NCI-H128 (cell line): ENCODE data around the gene TCF25.

Experiments used
- DNase-seq: peaks from one replicate; lab custom pipeline; 2025; ENCODE audit not compliant: unreplicated experiment; lab: John Stamatoyannopoulos, UW

TCF25 gene

DNA sequence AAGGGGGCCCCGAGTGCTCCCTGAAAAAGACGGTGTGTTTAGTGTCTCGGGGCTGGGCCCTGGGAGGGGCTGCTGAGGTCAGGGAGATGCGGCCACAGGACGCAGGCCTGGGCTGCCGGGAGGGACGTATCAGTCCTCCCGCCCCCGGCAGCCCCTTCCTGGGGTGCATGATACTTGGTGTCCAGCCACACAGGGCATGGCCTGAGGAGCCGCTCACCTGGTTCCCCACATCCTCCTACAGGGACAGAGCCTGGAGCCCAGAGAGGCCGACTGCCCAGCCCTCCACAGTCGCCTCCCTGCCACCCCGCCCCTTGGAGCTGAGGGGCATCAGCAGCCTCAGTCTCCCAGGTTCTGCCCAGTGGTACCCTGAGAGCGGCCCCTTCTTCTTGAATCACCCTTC, 63.1 kb downstream of the TCF25 start:
- no peak for DNase-seq

DNA sequence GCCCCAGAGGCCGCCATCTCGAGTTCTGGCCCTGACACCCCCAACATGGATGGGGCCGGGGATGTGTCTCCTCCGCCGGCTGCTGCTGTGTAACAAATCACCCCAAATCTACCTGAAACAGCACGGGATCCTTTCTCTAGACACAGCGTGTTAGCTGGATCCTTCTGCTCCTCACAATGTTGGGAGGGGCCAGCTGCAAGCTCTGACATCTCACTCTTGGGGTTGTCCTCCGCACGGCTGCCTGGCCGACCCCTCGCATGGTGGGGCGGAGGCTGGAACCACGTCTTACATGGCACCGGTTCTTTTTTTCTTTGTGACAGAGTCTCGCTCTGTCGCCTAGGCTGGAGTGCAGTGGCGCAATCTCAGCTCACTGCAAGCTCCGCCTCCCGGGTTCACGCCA, 63.6 kb downstream of the TCF25 start:
- no peak for DNase-seq

DNA sequence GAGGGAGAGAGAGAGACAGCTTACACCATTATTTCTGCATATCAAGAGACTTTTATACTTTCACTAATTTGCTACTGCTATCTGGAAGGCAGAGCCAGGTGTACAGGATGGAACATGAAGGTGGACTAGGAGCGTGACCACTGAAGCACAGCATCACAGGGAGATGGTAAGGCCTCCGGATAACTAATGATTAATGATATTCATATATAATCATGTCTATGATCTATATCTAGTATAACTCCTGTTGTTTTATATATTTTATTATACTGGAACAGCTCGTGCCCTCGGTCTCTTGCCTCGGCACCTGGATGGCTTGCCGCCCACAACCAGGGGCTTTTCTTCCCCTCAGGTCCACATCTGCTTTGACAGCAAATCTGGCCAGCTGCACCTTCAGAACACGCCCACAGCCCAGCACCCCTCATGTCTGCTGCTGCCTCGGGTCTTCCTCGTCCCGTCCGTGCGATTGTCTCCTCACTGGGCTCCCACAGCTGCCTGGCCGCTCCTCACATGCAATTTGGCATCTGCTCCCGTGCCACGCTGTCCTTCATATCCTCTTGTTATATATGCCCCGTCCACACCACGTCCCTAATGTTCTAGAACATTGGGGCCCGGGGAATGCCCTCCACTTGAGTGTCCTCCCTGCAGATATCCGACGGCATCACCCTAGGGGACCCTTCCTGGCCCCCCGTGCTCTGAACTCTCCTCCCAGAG, 64.9 kb downstream of the TCF25 start:
- DNase-seq: no peak

DNA sequence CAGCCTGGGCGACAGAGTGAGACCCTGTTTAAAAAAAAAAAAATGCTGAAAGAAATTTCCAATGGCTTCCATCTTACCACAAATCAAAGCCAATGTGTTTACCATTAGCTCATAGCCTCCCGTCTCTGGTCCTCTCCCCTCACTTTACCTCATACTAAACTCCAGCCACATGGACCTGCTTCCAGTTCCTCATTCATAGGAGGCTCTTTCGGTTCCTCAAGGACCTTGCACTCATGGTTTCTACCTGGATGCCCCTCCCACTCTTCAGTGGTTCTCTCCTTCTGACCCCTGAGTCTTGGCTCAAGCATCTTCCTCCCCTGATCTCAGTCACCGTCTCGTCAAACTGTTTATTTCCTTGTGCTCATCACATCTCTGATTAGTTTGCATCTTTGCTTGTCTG, 71.4 kb downstream of the TCF25 start:
- DNase-seq: no peak

DNA sequence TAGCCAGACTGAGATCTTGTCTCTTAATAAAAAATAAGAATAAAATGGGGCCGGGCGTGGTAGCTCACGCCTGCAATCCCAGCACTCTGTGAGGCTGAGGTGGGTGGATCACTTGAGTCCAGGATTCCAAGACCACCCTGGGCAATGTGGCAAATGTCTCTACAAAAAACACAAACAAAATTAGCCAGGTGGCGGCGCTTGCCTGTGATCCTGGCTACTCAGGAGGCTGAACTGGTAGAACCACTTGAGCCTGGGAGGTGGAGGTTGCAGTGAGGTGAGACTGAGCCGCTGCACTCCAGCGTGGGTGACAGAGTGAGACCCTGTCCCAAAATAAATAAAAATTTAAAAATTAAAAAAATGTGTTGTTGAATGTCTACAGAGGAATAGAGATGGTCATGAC, 72.3 kb downstream of the TCF25 start:
- DNase-seq: no peak

DNA sequence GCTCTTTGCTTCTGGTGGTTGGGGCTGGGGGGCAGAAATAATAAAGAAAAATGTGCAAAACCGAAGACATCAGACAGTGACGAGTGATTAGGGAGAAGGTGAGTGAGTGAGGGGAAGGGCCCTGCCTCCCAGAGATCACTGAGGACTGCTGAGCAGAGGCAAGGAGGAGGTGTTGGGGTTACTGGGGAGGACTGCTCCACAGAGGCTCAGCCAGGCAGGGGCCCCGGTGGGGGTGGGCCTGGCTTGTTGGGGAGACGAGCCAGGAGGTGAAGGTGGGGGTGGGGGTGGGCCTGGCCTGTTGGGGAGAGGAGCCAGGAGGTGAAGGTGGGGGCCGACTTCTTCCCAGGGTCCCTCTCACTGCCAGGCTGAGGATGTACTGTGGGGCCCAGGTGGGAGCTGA, 73.1 kb downstream of the TCF25 start:
- DNase-seq: no peak

DNA sequence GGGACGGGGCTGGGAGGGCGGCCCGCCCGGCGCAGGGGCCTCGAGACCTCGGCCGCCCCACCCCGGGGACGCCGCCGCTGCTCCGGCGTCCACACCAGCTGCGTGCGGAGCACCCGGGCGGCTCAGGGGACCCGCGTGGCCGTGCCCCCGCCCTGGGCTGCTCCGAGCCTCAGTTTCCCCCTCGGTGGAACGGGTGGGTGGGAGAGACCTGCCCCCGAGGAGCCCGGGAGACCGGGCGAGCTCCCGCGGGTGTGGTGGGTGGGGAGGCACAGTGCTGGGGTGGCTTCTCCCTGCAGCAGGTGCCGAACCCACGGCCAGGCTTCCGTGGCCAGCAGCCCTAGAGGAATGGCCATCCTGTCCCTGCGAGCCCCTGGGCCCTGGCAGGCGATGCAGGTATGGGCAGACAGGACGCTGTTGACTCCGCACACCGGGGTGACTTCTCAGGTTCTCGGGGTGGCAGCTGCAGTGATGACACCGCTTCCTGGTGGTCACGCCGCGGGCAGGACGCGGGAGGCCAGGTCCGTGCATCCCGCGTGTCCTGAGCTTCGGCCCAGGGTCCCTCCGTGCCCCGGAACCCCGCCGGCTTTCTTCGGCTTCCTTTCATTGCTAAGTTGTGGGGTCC, 75.8 kb downstream of the TCF25 start:
- no peak for DNase-seq

DNA sequence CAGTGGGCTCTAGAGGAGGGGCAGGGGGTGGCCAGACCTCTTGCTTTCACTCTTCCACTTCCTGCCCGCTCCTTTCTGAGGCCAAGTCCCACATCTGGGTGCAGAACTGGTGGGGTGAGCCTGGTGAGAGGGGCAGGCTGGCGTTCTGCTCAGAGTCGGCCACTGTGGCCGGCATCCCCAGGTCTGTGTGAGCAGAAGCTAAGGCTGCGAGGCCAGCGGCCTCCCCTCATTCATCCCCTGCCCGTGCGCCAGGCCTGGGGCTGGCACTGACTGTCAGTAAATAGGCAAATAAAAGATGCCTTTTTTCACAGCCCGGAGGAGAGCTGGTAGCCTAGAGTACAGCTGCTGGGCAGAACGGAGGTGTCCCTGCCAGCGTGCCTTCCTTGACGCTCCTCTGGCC, 76.4 kb downstream of the TCF25 start:
- no peak for DNase-seq

DNA sequence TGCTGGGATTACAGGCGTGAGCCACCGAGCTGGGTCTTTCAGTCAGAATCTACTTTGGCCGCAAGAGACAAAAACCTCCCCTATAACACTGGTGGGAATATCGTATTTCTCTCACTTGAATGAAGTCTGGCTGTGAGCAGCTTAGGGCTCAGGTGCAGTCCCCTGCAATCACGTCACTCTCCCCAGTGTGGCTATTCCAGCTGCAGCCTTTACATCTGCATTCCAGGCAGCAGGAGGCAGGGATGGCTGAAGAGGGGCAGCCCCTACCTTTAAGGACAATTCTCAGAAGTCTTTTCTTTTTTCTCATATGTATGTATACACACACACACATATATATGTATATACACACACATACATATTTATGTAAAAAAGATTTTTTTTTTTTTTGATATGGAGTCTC, 78.1 kb downstream of the TCF25 start:
- no peak for DNase-seq

DNA sequence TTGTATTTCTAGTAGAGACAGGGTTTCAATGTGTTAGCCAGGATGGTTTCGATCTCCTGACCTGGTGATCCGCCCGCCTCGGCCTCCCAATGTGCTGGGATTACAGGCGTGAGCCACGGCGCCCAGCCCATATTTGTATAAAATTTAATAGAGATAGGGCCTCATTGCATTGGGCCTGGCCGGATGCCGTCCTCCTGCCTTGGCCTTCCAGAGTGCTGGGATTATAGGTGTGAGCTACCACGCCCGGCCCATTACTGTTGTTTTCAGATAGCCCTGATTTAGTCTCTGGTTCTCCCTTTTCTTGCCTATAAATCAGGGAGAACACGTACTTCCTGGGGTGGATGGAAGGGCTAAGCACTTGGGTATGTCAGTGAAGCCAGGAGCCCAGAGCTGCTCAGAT, 78.7 kb downstream of the TCF25 start:
- no peak for DNase-seq

DNA sequence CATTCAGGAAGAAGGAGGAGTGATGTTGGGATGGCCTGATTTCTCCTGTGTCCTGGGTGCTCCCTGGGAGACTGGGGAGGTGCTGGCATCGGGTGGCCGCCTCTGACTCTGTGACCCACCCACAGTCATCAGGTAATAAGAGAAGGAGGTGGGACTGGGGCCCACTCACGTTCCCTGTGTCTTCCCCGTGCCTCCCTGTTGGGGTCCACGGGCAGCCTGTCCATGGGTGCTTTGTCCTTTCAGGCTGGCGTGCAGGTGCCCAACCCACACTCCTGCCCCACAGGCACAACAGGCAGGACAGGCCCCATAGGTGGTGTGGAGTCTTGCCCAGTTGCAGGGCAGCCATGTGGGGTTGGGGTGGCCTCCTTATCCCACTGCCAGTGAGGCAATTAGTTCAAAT, 79.2 kb downstream of the TCF25 start:
- DNase-seq: no peak

DNA sequence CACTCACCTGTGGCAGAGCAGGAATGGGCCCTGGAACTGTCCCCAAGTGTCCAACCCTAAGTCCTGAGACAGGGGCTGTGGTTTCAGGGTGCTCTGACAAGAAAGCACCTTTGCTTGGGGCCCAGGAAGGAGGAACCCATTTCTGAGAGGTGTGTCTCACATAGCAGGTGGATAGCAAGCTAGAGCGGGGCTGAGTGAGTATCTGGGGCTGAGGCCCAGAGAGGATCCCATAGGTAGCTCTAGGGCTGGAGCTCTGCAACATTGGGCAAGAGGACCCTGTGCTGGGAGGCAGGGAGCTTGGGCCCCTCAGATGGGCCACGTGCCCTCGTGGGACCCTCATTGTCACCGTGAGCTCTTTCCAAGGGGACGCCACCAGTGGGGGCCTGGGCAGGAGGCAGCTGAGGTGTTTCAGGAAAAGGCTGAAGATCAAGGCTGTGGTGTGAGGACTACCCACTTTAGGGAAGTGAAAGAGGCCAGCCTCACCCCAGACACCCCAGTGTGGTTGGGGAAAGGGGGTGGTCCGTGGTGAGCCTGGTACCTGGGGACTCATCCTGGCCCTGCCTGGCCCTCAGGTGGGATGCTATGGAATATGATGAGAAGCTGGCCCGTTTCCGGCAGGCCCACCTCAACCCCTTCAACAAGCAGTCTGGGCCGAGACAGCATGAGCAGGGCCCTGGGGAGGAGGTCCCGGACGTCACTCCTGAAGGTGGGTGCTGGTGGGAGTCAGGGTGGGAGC, 80.4 kb downstream of the TCF25 start:
- DNase-seq: no peak

DNA sequence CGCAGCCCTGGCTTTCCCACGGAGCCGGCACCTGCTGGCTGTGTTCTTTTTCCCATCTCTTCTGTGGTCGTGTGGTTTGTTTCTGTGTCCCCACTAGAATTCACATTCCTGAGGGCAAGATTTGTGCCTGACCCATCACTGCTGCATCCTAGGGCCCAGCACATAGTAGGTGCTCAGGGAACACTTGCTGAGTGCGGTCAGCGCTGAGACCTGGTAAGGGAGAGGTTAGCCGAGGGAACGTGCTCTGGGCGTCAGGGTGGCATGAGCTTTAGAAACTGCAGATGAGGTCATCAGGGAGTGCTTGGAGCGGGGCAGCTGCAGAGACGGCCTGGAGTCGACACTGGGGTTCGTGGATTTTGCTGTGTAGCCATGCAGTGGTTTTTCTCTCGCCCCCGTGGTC, 81.1 kb downstream of the TCF25 start:
- no peak for DNase-seq

DNA sequence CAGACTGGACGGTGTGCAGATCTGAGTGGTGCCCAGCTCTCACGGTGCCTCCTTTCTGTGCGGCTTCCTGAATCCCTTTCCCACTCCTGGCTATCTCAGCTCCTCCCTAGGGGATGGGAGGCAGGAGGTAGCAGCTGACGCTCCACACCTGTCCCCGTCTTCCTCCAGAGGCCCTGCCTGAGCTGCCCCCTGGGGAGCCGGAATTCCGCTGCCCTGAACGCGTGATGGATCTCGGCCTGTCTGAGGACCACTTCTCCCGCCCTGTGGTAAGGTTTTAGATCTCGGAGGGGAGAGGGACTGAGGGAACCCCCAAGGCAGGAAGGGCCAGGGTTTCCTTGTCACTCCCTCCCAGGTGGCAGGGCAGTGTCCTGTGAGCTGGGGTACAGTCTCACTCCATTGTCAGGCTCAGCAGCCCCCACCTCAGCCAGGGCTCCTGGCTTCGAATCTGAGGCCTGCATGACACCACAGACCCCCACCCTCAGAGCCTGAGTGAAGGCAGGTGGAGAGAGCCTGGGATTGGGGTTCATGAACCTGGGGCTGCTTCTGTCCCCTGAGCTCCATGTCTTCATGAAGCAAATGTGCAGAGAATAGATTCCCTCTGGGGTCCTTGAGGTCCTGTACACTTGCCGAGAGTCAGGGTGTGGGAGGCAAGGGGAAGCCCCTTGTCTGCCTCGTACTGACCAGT, 81.8 kb downstream of the TCF25 start:
- DNase-seq: no peak

DNA sequence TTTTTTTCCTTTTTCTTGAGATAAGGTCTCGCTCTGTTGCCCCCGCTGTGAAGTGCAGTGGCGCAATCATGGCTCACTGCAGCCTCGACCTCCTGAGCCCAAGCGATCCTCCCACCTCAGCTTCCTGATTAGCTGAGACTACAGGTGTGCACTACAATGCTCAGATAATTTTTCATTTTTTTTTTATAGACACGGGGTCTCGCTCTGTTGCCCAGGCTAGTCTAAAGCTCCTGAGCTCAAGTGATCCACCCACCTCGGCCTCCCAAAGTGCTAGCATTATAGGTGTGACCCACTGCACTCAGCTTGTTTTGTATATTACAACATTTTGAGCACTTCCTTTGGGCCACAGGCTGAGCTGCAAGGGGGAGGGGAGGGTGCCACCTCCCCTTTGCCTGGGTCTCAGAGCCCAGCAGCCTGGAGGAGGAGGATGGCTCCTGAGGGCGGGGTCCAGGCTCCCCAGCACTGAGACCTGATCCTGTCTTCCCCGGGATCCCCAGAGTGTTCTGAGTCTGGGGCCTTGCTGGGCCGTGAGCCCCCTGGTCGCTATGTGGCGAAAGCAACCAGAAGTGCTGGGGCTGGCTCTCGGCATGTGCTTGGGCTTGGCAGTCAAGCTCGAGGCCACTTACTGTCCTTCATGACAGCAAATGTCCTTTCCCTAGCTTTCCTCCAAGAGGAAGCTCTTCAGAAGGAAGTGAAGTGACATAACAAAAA, 83.3 kb downstream of the TCF25 start:
- no peak for DNase-seq

DNA sequence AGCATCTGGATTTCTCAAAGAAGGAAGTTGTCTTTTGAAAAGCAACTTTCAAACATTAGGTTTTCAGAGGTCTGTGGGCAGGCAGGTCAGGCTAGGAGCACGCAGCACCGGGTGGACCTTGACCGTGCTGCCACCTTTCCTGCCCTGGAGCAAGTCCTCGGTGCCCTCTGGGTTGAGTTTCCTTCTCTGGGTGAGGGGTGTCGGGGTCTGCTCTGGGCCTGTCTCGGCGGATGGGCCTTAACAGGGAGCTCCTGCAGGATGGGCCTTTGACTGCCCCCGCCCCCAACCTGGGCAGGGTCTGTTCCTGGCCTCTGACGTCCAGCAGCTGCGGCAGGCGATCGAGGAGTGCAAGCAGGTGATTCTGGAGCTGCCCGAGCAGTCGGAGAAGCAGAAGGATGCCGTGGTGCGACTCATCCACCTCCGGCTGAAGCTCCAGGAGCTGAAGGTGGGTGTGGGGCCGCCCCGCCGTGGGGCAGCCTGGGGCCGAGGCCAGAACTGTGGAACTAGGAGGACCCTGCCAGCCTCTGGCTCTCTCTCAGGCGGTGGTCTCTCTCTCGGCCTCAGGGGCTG, 83.9 kb downstream of the TCF25 start:
- DNase-seq: no peak

DNA sequence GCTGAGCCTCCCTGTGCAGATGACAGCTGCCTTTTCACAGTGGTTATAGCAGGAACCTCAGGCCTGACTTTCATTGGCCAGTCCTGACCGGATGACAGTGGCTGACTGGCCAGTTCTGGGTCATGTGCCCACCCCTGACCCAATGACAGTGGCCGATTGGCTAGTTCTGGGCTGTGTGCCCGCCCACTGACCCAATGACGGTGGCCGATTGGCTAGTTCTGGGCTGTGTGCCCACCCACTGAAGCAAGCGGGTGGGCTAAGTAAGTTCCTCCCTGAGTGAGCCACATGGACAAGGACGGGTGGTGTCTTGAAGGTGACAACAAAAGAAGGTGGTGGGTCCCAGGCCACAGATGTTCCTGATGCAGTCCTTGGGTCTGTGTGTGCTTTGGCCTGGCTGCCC, 84.7 kb downstream of the TCF25 start:
- DNase-seq: no peak

DNA sequence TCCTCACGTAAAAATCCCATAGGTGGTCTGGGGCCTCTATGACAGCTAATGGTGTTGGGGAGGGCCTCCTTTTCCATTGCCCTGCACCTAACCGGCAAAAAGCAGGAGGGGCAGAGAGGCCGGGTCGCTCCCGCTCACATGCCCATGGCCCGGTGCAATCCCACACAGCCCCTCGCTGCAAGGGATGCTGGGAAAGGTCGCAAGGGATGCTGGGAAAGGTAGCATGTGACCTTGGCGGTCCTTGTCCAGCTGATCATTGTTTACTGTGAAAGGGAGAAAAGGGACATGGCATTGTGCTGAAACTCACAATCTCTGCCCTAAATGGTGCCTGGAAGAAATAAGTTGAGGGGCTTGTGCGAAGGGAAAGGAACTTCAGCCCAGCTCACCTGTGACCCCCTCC, 85.2 kb downstream of the TCF25 start:
- DNase-seq: no peak

DNA sequence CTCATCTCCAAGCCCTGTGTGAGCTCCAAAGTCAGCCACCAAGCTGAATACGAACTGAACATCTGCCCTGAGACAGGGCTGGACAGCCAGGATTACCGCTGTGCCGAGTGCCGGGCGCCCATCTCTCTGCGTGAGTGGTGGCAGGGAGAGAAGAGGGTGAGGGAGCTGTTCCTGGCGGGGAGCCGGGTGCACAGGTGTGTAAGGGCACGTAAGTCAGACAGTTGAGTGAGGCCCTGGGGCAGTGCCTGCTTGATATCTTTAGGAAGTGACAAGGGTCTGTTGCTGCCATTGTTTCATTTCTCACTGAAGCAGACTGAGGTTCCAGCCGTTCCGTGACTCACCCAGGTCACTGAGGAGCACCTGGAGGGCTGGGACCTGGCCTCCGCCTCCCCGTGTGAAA, 87.6 kb downstream of the TCF25 start:
- DNase-seq: no peak
